Measurements from ENCODE around the gene HSCB. TPM values are rescaled to one million over a fixed set of nuclear protein-coding genes. Genes with fewer than 3 reads are reported as not detected.
"Not testable (repeated sequence)": the region's sequence is repeated elsewhere in the genome, so short reads cannot be mapped to it uniquely, and the experiment has no call there.

Gene HSCB
- total RNA-seq, 1 experiment from 2014 or later = 22.5 TPM

DNA sequence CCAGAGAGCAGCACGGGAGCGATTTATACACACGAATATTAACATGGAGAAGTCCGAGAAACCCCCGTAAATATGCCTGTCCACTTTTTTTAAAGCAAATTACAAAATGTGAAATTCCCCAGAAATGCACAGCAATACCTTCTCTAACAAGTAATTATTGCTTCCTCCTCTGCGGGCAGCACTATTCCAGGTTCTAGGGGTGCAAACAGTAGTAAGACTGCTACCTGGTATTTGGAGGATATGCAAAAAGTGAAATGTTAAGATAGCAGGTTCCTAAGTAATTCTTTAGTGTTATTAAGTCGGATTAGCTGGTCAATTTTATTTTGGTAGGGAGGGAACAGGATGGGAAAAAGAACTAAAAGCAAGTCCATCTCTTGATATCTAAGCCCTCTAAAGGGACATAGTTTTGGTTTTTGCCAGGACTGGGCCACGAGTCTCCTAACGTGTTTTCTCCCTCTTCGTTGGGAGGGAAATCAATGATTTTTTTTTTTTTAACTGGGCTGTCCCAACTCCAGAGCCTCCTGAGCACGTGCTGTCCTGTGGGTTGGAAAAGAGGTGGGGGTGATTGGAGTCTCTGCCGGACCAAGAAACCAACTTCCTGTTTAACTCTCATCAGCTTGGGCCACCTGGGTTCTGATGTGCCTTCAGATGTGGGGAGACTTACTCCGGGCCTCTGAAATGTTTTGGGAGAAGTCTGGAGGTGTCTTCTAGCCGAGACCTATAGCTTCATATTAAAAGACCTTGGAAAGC lies 60.2 kb downstream of the HSCB start:
- H3K4me1 ChIP-seq (ENCODE audit: insufficient read depth, low read length, poor library complexity, severe bottlenecking) = peaks cover 12% of the 10 kb centered on the region
- intact Hi-C loops (cut with micrococcal nuclease; ENCODE audit: unreplicated experiment) = no loop called here
- CTCF ChIA-PET = interaction anchor here (1.6 kb wide), 1 partner anchor 202 kb away, joined by 5 read pairs; no protein-coding TSS in a partner anchor
- no peaks in the 10 kb centered on the region for H3K27me3 ChIP-seq (replicated peaks; ENCODE audit: insufficient read depth, low read depth, low read length, poor library complexity)
- H3K9me3 ChIP-seq (ENCODE audit: low read depth, low read length, poor library complexity, severe bottlenecking) = no peaks in the 10 kb centered on the region
- peaks cover 20% of the 10 kb centered on the region for H3K36me3 ChIP-seq (ENCODE audit: insufficient read depth, low read length, poor library complexity, severe bottlenecking)
- no peak overlapping the region for H3K27ac ChIP-seq (ENCODE audit: low read depth, low read length, poor library complexity, severe bottlenecking)
- BruUV-seq (replicated peaks) = no TSS peak
- H3K4me3 ChIP-seq (ENCODE audit: low read depth, low read length, poor library complexity, severe bottlenecking) = no peak overlapping the region
- POLR2A ChIA-PET (ENCODE audit: low non-redundant PET) = interaction anchor here (0.7 kb wide), 1 partner anchor 123 kb away, joined by 3 read pairs; the partner anchor contains the start of gene TTC28
- TF ChIP-seq EZH2 (IDR thresholded peaks at IDR 0.05; ENCODE audit: borderline replicate concordance, low read depth, low read length, poor library complexity, severe bottlenecking) = no peak
- TF ChIP-seq, protein P1, sequence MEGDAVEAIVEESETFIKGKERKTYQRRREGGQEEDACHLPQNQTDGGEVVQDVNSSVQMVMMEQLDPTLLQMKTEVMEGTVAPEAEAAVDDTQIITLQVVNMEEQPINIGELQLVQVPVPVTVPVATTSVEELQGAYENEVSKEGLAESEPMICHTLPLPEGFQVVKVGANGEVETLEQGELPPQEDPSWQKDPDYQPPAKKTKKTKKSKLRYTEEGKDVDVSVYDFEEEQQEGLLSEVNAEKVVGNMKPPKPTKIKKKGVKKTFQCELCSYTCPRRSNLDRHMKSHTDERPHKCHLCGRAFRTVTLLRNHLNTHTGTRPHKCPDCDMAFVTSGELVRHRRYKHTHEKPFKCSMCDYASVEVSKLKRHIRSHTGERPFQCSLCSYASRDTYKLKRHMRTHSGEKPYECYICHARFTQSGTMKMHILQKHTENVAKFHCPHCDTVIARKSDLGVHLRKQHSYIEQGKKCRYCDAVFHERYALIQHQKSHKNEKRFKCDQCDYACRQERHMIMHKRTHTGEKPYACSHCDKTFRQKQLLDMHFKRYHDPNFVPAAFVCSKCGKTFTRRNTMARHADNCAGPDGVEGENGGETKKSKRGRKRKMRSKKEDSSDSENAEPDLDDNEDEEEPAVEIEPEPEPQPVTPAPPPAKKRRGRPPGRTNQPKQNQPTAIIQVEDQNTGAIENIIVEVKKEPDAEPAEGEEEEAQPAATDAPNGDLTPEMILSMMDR (conservative IDR thresholded peaks at IDR 0.05; ENCODE audit: low read depth, low read length) = no peak
- no peak for DNase-seq (ENCODE audit: low spot score)

DNA sequence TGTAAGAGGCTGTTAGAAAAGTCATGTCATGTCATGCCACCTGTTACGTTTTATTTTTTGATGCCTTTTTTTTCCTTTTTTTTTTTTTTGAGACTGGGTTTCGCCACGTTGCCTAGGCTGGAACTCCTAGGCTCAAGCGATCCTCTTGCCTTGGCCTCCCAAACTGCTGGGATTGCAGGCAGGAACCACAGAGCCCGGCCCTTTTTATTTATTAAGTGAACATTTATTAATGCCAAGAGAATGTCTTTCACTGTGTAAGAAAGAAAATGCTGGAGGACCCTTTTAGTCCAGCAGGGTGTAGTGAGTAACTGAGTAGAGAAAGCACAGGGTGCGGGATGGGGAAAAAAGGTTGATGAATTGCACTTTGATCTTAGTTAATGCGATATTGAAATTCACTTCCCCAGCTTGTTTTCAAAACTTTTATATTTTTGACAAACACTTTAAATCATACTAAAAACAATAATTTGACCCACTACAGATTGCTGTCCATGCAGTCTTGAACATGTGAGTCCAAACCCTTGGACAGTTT lies 60.8 kb downstream of the HSCB start:
- intact Hi-C loops (cut with micrococcal nuclease; ENCODE audit: unreplicated experiment) = no loop called here

DNA sequence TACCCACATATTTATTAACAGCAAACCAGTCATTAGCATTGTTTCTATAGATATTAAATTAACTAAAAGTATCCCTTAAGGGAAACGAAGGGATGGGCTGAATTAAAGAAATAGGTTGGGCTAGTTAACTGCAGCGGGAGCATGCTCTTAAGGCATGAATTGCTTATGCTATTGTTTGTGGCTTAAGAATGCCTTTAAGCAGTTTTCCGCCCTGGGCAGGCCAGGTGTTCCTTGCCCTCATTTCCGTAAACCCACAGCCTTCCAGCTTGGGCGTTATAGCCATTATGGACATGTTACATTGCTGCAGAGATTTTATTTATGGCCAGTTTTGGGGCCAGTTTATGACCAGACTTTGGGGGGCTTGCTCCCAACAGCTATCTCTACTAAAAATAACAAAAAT lies 63.6 kb downstream of the HSCB start:
- POLR2A ChIA-PET (ENCODE audit: low non-redundant PET); DNase-seq (ENCODE audit: low spot score); intact Hi-C loops (cut with micrococcal nuclease; ENCODE audit: unreplicated experiment); H3K36me3 ChIP-seq (ENCODE audit: insufficient read depth, low read length, poor library complexity, severe bottlenecking); CTCF ChIA-PET; H3K4me3 ChIP-seq (ENCODE audit: low read depth, low read length, poor library complexity, severe bottlenecking); H3K27ac ChIP-seq (ENCODE audit: low read depth, low read length, poor library complexity, severe bottlenecking); BruUV-seq (replicated peaks); H3K27me3 ChIP-seq (replicated peaks; ENCODE audit: insufficient read depth, low read depth, low read length, poor library complexity); H3K9me3 ChIP-seq (ENCODE audit: low read depth, low read length, poor library complexity, severe bottlenecking); H3K4me1 ChIP-seq (ENCODE audit: insufficient read depth, low read length, poor library complexity, severe bottlenecking): not testable (repeated sequence)

More for the DNA sequence above, 60.8 kb downstream of the HSCB start:
- TF ChIP-seq EZH2 (IDR thresholded peaks at IDR 0.05; ENCODE audit: borderline replicate concordance, low read depth, low read length, poor library complexity, severe bottlenecking) = no peak
- TF ChIP-seq, protein P1 (conservative IDR thresholded peaks at IDR 0.05; ENCODE audit: low read depth, low read length) = peak; percentile 20; the same call in 1 of the 2 replicates
- no TSS peak for BruUV-seq (replicated peaks)
- ChIA-PET CTCF (no interaction called here), POLR2A (ENCODE audit: low non-redundant PET) (interaction anchor here (0.7 kb wide), 1 partner anchor 123 kb away, joined by 3 read pairs; the partner anchor contains the start of gene TTC28)
- H3K36me3 ChIP-seq (ENCODE audit: insufficient read depth, low read length, poor library complexity, severe bottlenecking) = peaks cover 14% of the 10 kb centered on the region
- no peaks in the 10 kb centered on the region for H3K27me3 ChIP-seq (replicated peaks; ENCODE audit: insufficient read depth, low read depth, low read length, poor library complexity)
- no peak for DNase-seq (ENCODE audit: low spot score)
- no peak overlapping the region for H3K4me3 ChIP-seq (ENCODE audit: low read depth, low read length, poor library complexity, severe bottlenecking)
- peaks cover 8% of the 10 kb centered on the region for H3K4me1 ChIP-seq (ENCODE audit: insufficient read depth, low read length, poor library complexity, severe bottlenecking)
- no peaks in the 10 kb centered on the region for H3K9me3 ChIP-seq (ENCODE audit: low read depth, low read length, poor library complexity, severe bottlenecking)
- H3K27ac ChIP-seq (ENCODE audit: low read depth, low read length, poor library complexity, severe bottlenecking) = no peak overlapping the region

Other genes starting within 250 kb of the HSCB start
- gene TTC28, start 62.2 kb upstream of the HSCB start, total RNA-seq (2021) = 48.7 and 55.8 TPM in 2 replicates
- gene CHEK2, start 219 bp upstream of the HSCB start, total RNA-seq (2021) = 53.7 and 65.8 TPM in 2 replicates
- 30.8 and 33.5 TPM in 2 replicates for gene CCDC117, start 30.7 kb downstream of the HSCB start, total RNA-seq (2021)
- 65.4 and 66.3 TPM in 2 replicates for gene XBP1, start 58.5 kb downstream of the HSCB start, total RNA-seq (2021)
- gene ZNRF3, start 141.5 kb downstream of the HSCB start, total RNA-seq (2021) = 11.9 and 13.0 TPM in 2 replicates